A549 (cell line): ENCODE measurements around the gene MED16.

Experiments
- CTCF ChIP-seq: fragments of >200 bp; sonication (Bioruptor Twin); formaldehyde crosslinking; IDR thresholded peaks from 3 replicates; pipeline ENCODE4 v1.5.1; 2016
- ELK1 ChIP-seq: fragments of 150-350 bp; IDR thresholded peaks from 2 replicates; pipeline ENCODE4 v1.6.1; 2014; ENCODE audit warnings: low read depth, mild to moderate bottlenecking, low read length
- JUN ChIP-seq, 2 experiments: fragments of >200 bp; sonication (Bioruptor Twin); formaldehyde crosslinking; IDR thresholded peaks; 2 replicates in 1 of 2; 3 replicates in 1 of 2; pipeline ENCODE4 v1.6.1; 2016 to 2017
- USF2 ChIP-seq: fragments of 450-650 bp; IDR thresholded peaks from 2 replicates; pipeline ENCODE4 v1.6.1; 2014; ENCODE audit warnings: antibody characterized with exemption

- TF ChIP-seq ELK1 = no peak
- TF ChIP-seq JUN (IDR thresholded peaks at IDR 0.05) = no peak
- TF ChIP-seq CTCF = no peak
- TF ChIP-seq USF2 = no peak
Measured at GRCh38 chr19:926589-927350, 33.8 kb upstream of the MED16 start.
